Ishikawa (cell line): ENCODE measurements around the gene FBXL19.

Experiments
- CEBPB ChIP-seq: IDR thresholded peaks from 2 replicates; pipeline ENCODE4 v1.6.1; 2012
- CREB1 ChIP-seq: IDR thresholded peaks from 2 replicates; pipeline ENCODE4 v1.6.1; 2012; ENCODE audit warnings: low read depth
- EP300 ChIP-seq: IDR thresholded peaks from 2 replicates; pipeline ENCODE4 v1.6.1; 2012; ENCODE audit warnings: borderline replicate concordance
- MAX ChIP-seq: IDR thresholded peaks from 2 replicates; pipeline ENCODE4 v1.6.1; 2012
- NFIC ChIP-seq: IDR thresholded peaks from 2 replicates; pipeline ENCODE4 v1.6.1; 2012
- RAD21 ChIP-seq: IDR thresholded peaks from 2 replicates; pipeline ENCODE4 v1.6.1; 2012; ENCODE audit warnings: low read depth
- TAF1 ChIP-seq: IDR thresholded peaks from 2 replicates; pipeline ENCODE4 v1.6.1; 2012; ENCODE audit warnings: low read depth, mild to moderate bottlenecking
- TCF12 ChIP-seq: IDR thresholded peaks from 2 replicates; pipeline ENCODE4 v1.6.1; 2012; ENCODE audit warnings: low read depth
- TEAD4 ChIP-seq: IDR thresholded peaks from 2 replicates; pipeline ENCODE4 v1.6.1; 2012
- USF1 ChIP-seq: IDR thresholded peaks from 2 replicates; pipeline ENCODE4 v1.6.1; 2012
- YY1 ChIP-seq: IDR thresholded peaks from 2 replicates; pipeline ENCODE4 v1.6.1; 2012; ENCODE audit warnings: low read depth
- TF ChIP-seq, protein P1 (sequence below): IDR thresholded peaks from 2 replicates; pipeline ENCODE4 v1.6.1; 2012; ENCODE audit warnings: low read depth, mild to moderate bottlenecking

GRCh38 chr16:30923554-30924075, at the start of gene FBXL19:
- TF ChIP-seq NFIC (no peak), MAX (no peak), TAF1 (no peak), USF1 (no peak), RAD21 (no peak), TEAD4 (no peak), EP300 (no peak), CREB1 (no peak), TCF12 (no peak), YY1 (no peak), CEBPB (no peak)
- TF ChIP-seq, protein P1, sequence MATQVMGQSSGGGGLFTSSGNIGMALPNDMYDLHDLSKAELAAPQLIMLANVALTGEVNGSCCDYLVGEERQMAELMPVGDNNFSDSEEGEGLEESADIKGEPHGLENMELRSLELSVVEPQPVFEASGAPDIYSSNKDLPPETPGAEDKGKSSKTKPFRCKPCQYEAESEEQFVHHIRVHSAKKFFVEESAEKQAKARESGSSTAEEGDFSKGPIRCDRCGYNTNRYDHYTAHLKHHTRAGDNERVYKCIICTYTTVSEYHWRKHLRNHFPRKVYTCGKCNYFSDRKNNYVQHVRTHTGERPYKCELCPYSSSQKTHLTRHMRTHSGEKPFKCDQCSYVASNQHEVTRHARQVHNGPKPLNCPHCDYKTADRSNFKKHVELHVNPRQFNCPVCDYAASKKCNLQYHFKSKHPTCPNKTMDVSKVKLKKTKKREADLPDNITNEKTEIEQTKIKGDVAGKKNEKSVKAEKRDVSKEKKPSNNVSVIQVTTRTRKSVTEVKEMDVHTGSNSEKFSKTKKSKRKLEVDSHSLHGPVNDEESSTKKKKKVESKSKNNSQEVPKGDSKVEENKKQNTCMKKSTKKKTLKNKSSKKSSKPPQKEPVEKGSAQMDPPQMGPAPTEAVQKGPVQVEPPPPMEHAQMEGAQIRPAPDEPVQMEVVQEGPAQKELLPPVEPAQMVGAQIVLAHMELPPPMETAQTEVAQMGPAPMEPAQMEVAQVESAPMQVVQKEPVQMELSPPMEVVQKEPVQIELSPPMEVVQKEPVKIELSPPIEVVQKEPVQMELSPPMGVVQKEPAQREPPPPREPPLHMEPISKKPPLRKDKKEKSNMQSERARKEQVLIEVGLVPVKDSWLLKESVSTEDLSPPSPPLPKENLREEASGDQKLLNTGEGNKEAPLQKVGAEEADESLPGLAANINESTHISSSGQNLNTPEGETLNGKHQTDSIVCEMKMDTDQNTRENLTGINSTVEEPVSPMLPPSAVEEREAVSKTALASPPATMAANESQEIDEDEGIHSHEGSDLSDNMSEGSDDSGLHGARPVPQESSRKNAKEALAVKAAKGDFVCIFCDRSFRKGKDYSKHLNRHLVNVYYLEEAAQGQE: no peak
